Measurements from ENCODE around the gene ABCC8. TPM values are rescaled to one million over a fixed set of nuclear protein-coding genes. Genes with fewer than 3 reads are reported as not detected.

The ABCC8 gene
- polyA plus RNA-seq (2014; cell fraction: cytosol; rRNA removed), result 41.3 and 46.3 TPM in 2 replicates
- polyA plus RNA-seq (2014; cell fraction: nucleus; rRNA removed), result 473 and 813 TPM in 2 replicates

DNA sequence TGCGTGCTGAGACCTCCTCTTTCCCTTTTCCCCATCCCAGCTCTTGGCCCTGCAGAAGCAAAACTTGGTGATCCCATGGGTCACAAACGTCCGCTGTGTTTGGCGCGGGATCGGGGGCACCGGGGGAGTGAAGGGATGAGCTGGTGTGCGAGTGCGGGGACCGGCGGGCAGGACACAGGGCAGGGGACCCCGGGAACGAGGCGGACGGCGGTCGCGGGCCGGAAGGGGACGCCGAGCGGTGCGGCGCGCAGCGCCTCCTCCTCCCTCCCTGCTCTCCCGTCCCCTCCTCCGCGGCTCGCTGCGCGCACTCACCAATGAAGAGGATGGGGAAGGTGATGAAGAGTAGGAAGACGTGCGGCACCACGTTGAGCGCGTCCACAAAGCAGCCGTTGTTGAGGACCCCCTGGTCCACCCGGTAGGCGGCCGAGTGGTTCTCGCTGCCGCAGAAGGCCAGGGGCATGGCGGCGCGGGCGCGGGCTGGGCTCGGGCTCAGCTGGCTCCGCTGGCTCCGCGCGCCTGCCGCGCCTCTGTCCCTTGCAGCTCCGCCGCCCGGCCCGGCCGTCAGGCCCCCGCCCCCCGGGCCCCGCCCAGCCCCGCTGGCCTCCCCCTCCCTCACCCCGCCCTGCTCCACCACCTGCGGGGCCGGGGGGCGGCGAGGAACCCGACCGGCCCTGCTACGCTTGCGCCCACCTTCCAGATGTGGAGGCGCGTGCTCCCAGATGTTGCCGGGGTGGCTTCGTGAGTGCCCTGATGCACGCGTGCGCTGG lies at the start of gene ABCC8:
ABCC8 (minus strand) TSS at position 529 of the 767 bp plus-strand sequence; CDS start at position 460, 69 bp downstream.
- peak; percentile 39 for DNase-seq (ENCODE audit: low spot score)

DNA sequence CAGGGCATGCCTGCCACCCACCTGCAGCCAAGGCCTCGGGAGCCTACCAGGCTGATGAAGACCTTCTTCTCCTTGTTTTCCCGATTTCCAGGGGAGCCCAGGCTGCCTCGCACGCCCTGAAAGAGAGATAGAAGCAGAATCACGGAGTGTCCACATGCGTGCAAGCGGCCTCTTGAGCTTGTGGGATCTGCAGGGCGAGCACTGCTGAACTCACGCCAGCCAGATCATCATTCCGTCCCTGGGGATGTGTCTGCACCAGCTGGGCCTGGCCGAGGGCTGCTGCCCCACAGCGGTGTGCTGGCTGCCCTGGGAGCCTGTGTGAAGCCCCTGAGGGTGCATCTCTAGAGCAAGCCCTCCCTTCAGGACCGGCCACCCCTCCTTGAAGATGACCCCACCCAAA lies 49.7 kb upstream of the ABCC8 start:
- peak; percentile 77 for DNase-seq (ENCODE audit: low spot score)

GRCh38 chr11:17525570-17525969 lies 48.9 kb upstream of the ABCC8 start:
- no peak for DNase-seq (ENCODE audit: low spot score)

- no peak for DNase-seq (ENCODE audit: low spot score)
Measured at GRCh38 chr11:17524221-17524620, 47.6 kb upstream of the ABCC8 start.

- no peak for DNase-seq (ENCODE audit: low spot score)
Measured at GRCh38 chr11:17522655-17523054, 46.0 kb upstream of the ABCC8 start.

GRCh38 chr11:17521106-17521900 lies 44.7 kb upstream of the ABCC8 start:
- no peak for DNase-seq (ENCODE audit: low spot score)

DNA sequence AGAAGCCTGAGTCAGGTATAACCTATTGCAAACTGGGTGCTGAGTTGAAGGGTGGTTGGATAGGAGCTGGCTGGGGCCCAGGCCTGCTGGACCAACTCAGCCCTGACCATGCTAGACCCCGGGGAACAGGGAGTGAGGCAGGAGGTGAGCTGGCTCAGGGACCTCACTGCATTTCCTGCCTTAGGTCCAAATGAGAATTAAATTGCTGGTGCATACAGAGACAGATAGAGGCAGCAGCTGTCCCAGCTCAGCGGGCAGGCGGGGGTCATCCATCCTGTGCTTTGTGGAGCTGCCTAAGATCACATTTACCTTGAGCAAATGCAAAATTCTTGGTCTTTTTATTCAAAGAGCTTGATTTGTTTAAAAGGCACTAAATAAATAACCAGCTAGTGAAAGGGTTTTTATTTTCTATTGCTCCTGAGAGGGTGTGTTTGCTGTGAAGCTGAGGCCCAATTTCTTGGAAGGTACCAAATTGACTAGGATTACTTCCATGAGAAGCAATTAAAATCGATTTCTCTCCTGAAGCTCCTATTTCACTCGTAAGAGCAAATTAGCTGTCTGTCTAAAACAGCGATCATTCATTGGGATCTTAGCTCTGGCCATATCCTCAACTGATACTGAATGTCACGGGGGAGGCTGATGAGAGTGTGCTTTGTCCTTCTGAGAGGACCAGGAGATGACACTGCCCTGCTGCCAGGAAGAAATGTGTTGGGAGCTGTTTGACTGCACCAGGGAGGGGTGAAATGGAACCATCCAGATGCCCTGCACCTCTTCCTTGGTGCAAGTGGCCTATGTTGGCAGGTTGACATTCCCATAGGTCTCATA lies 42.6 kb upstream of the ABCC8 start:
- peak; percentile 74 for DNase-seq (ENCODE audit: low spot score)

- no peak for DNase-seq (ENCODE audit: low spot score)
Measured at GRCh38 chr11:17518366-17518765, 41.7 kb upstream of the ABCC8 start.

- no peak for DNase-seq (ENCODE audit: low spot score)
Measured at GRCh38 chr11:17517186-17517585, 40.5 kb upstream of the ABCC8 start.

DNA sequence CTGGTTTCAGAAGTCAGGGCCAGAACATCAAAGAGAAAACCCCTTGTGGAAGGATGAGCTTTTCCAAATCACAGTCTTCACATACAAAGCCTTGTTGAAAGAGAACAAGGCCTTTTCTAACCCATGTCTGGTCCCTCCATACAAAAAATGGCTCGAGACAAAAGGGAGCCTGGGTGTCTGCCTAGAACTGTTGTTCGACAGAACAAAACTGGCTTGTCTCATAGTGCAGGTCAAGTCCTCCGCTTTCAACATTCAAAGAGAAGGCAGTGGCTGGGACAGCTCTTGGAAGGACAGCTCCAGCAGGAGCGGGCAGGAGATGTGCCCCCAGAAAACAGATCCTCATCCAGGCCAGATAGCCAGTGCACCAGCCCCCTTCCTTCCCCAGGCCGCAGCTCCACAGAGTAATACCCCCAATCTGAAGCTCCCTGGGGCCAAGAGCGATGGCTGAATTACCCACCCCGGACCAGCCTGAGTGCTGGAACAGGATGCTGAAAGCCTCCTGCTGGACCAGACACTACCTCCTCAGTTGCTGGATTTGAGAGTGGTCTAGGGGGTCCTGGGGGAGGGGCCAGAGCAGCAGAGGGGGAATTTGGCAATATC lies 40.0 kb upstream of the ABCC8 start:
- DNase-seq (ENCODE audit: low spot score), result no peak

DNA sequence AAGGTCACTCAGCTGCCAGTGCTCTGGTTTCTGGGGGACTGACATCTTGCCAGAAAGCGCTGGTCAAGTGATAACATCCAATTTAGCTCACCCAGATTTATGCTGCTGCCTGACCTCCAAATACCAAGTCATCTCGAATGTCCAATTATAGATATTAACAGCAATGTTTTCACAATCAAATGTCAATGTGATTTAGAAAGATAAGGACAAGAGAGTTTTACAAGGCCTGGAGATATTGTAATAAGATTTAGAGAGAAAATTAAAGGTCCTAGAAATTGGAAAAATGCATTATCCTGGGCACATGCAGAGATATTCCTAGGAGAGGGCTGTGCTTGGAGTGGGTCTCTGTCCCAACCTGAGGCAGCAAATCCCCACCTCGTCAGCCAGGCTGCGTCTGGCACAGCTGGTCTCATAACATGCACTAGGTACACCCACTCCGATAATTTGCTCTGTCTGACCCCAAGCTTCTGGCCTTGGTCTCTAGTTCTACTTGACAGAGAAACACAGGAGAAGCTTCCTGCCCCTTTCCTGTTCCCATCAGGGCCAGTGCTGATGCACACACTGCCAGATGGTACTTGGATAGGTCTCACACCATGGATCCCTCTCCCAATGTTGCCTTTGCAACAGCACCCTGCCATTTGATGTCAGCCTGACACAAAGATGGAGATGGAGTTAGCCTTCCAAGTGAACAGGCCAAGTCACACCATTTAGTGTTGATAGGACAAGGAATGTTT lies 39.0 kb upstream of the ABCC8 start:
- peak; percentile 99 for DNase-seq (ENCODE audit: low spot score)

GRCh38 chr11:17514476-17514875 lies 37.8 kb upstream of the ABCC8 start:
- peak; percentile 93 for DNase-seq (ENCODE audit: low spot score)

DNA sequence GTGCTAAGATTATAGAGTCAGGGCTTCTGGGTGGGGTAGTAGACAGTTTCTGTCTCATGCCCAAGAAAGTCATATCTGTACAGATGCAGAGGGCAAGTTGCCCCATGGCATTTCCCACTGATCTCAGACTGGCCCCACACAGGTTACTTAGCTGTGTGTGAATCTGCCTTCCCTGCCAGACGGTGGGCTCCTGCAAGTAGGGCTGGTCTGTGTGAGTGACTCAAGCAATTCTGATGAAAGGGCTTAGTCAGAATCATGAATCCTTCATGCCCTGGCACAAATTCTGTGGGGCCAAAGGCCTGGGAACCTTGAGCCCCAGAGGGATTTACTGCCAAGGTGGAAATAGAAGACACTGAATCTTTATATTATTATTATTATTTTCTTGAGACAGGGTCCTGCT lies 37.2 kb upstream of the ABCC8 start:
- DNase-seq (ENCODE audit: low spot score), result no peak

- DNase-seq (ENCODE audit: low spot score), result no peak
Measured at GRCh38 chr11:17512101-17512500, 35.5 kb upstream of the ABCC8 start.

- DNase-seq (ENCODE audit: low spot score), result no peak
Measured at GRCh38 chr11:17511571-17511970, 34.9 kb upstream of the ABCC8 start.

DNA sequence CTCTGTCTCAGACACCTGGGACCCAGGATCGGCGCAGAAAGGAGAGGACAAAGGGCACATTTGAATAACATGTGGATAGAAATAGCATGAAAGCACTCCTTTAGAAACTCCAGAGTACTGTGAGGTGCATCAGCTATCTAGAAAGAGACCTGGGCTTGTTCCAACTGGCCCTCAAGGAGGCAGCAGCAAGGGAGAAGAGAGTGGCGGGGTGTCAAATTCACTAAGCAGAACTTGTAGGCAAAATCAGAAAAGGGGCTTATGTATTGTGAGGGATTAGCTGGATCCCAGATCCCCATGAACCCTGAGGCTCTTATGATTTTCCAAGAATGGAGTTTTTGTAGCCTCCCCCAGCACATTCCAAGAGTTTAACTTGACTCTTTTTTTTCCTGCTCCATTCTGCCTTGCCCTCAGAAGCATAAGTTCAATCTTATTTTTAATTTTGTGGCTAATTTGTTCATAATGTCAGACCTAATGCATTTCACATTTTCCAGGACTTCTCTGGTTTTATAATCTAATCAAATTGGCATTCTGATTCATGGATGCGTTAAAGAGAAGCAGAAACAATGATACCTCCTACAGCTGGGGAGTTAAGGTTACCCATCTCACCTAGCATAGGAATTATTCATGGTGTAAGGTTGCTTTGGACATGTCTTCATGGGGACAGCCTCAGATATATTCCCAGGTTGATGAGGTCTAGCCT lies 34.0 kb upstream of the ABCC8 start:
- peak; percentile 78 for DNase-seq (ENCODE audit: low spot score)

GRCh38 chr11:17508791-17509190 lies 32.1 kb upstream of the ABCC8 start:
- no peak for DNase-seq (ENCODE audit: low spot score)

DNA sequence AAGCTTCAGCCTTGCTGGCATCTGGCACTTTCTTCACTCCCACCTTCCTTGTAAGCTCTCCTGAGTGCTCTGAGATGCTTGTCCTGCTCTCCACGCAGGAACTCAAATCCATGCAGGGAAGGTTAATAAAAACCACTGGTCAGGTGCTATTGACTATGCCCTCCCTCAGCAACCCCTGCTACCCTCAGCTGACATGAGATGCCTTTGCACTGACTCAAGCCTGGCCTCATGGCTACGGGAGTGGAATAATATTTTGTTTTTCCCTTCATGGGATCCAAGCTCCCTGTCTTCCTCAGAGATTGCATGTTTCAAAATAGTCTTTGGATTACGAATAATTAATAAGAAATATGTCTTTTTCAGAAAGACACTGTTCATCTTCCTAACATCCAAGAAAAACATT lies 31.7 kb upstream of the ABCC8 start:
- no peak for DNase-seq (ENCODE audit: low spot score)

DNA sequence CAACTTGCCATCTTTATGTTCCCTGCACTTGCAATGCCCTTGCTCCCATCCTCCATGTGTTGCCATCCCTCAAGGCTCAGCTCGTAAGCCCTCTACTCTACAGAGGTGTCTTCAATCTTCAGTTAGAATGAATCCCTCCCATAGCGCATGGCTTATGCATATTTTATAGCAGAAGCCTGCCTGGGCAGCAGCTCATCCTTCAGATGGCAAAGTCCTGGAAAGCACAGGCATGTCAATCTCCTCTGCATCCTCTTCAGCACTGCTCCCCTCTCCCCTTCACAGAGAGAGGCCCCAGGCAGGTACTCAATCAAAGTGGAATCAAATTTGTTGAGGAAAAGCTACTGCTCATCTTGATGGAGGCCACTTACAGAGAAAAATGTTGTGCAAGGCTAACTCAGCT lies 31.1 kb upstream of the ABCC8 start:
- DNase-seq (ENCODE audit: low spot score), result peak; percentile 63

- no peak for DNase-seq (ENCODE audit: low spot score)
Measured at GRCh38 chr11:17506942-17507341, 30.3 kb upstream of the ABCC8 start.
